Hypothalamus (tissue), 51 donors: ENCODE results near the gene PLCB3.
A peak's percentile ranks its signal among the peaks of the same experiment; 100 is the strongest.
"Not testable (repeated sequence)": the region's sequence is repeated elsewhere in the genome, so short reads cannot be mapped to it uniquely, and the experiment has no call there.

Experiments
- DNase-seq, 51 donors: peaks; one replicate each; lab custom pipeline; 2025; lab: John Stamatoyannopoulos, UW

PLCB3 gene

DNA sequence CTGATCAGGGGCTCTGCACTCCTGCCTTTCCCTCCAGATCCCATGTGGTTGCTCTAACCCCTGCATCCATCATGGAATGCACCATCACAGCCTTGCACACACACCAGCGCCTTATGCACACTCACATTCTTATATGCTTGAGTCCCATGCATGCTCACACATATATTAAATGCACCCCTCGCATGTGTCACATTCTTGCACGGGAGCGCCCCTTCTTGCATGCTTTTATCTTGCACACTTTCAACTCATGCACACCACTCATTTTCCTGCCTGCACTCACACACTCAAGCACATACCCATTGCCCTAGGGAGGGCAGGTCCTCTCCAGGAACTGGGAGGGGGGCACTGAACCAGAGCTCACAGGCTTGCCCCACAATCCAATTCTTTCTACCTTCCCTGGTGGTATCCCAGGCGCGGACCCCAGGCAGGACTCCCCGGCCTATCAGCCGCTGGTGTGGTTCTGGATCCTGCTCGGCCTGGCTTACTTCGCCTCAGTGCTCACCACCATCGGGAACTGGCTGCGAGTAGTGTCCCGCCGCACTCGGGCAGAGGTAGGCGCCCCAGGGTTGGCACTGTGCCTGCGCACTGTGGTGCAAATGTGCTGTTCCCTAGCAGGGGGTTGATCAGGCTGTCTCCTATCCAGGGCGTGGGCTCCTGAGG lies 46.5 kb downstream of the PLCB3 start:
- DNase-seq = no peak

DNA sequence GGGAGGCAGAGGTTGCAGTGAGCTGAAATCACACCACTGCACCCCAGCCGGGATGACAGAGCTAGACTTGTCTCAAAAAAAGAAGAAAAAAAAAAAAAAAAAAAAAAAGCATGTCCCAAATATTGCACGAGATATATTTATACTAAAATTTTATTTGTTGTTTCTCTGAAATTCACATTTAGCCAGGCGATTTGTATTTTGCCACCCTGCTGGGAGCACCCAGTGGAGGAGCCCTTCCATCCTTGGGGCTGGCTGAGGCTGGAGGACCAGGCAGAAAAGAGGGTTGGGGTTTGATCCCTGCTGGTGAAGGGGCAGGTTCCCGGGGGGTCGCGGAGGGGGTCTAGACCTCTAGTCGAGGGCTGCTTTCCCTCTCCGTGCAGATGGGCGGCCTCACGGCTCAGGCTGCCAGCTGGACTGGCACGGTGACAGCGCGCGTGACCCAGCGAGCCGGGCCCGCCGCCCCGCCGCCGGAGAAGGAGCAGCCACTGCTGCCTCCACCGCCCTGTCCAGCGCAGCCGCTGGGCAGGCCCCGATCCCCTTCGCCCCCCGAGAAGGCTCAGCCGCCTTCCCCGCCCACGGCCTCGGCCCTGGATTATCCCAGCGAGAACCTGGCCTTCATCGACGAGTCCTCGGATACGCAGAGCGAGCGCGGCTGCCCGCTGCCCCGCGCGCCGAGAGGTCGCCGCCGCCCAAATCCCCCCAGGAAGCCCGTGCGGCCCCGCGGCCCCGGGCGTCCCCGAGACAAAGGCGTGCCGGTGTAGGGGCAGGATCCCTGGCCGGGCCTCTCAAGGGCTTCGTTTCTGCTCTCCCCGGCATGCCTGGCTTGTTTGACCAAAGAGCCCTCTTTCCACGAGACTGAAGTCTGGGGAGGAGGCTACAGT lies 47.9 kb downstream of the PLCB3 start:
- peak in 47 of 51 donors; percentile 21 to 85 (median 59) for DNase-seq

DNA sequence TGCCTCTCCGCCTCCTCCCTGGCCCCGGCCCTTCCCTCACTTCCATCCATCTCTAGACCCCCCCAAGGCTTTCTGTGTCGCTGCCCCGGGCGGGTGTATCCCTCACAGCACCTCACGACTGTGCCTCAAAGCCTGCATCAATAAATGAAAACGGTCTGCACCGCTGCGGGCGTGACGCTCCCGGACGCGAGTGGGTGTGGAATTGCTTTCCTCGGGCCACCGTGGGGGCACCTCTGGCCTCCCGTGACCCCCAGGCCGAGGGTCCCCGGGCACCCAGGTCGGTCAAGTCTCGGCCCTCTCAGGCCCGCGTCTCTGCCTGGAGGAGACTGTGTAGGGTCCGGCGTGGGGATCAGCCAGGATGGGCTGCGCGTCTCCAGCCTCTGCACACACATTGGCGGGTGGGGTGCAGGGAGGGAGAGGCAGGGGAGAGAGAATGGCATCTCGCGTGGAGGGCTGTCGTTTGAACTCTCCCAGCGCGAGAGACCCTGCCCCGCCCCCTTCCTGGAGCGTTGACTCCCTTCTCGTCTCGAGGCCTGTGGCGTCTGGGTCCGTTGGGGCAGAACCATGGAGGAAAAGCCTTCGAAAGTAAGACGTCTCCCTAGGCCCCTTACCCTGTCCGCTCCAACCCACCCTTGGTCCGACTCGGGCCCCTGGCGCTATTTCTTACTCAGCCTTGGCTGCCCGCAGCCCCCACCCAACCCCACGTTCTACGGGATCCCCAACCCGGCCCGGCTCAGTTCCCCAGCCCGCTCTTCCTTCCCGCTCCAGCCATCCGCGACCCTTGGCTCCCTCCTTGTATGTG lies 48.7 kb downstream of the PLCB3 start, which contains the start of gene CATSPERZ:
Gene CATSPERZ, plus strand, starts transcription at position 512 of the 802 bp plus-strand sequence. Its CDS starts 53 bp downstream, at position 565.
- peak in 5 of 51 donors; percentile 20 to 60 (median 35) for DNase-seq

DNA sequence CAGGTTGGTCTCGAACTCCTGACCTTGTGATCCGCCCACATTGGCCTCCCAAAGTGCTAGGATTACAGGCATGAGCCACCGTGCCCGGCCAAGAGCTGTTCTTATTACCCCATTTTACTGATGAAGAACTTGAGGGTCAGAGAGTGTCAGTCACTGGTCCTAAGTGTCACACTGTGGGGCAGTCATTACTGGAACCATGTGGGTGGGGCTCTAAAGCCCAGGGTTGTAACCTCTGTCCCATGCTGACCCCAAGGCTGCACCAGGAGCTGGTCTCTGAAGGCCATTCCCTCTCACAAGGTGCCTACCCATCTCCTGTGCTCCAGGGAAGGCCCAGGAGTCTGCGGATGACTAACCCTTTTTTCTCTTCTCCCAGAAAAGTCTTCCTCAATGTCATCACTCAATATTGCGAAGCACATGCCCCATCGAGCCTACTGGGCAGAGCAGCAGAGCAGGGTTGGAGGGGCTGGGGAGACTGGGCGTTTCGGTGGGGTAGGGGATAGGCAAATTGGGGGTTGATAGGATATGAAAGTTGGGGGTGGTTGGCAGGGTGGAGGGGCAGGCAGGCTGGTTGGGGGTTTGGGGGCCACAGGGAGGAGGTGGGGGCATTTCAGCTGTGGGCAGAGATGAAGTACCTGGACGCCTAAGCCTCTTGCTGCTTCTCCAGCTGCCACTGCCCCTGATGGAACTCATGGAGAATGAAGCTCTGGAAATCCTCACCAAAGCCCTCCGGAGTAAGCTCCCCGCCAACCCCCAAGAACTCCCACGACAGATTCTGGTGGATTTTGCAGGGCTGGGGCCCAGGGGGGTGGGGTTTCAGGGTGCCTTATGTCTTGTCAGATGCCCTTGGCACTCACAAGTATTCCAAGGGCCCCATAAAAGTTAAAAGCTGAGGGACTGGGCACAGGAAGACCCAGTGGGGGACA lies 52.0 kb downstream of the PLCB3 start:
- no peak for DNase-seq

DNA sequence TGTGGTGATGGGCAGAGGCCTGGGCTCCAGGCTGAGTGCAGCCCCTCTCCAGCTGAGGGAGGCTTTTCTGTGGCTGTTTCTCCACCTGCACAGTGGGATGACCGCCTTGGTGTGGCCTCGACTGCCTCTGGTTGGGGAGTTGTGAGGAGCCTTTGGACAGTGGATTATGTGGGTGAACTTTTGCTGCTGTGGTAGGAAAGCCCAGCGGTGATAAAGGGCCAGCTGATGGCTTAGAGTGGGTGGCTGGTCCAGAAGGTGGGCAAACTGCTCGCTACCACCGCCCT lies 52.6 kb downstream of the PLCB3 start:
- DNase-seq = peak in 1 of 51 donors; percentile 60

DNA sequence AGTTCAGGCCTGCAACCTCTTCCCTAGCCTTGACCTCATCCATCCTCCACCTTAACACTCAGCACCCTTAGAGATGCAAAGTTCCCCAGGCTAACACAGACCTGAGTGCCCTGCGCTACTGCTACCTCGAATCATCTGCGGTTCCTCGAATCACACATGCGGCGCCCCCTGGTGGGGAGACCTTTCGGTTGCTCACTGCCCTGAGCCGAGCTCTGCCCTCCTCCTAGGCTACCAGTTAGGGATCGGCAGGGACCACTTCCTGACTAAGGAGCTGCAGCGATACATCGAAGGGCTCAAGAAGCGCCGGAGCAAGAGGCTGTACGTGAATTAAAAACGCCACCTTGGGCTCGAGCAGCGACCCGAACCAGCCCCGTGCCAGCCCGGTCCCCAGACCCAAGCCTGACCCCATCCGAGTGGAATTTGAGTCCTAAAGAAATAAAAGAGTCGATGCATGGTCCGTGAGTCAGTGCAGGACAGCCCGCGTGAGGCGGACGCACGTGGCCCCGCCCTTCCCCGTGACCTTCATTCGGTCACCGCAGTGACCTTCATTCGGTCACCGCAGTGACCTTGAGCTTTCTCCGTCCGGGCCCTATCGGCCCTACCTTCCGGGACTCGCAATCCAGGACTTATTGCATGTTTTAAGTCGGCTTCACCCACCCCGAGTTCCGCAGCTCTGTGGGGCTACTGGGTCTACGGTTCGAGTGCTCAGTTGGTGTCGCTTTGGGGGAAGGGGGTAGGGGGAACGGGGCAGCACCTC lies 53.2 kb downstream of the PLCB3 start:
- peak; percentile 28 to 96 (median 79) for DNase-seq

DNA sequence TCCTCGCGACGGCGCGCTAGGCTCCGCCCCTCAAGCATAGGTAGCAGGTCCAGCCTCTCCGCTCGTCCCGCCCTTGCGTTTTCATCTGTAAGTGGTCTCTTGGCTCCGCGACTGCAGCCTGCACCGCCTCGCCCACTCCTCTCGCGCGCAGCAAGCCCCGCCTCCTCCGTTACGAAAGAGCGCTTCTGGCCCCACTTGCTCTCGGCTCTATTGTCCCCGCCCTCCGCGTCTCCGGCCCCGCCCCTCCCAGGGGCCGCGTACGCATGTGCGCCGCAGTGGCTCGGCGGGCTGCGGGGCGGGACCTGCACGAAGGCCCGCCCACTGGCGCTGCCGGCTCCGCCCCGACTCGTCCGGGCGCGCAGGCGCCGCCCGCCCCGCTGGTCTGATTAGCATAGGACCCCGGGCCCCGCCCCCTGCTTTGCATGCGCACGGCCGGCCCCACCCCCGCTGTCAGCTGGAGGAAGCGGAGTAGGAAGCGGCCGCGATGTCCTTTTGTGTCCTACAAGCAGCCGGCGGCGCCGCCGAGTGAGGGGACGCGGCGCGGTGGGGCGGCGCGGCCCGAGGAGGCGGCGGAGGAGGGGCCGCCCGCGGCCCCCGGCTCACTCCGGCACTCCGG lies 53.9 kb downstream of the PLCB3 start, which contains the start of gene ESRRA:
Gene ESRRA, plus strand, starts transcription at position 450 of the 616 bp plus-strand sequence. CDS start 1,656 bp downstream, outside the sequence.
- DNase-seq = peak; percentile 66 to 100 (median 99)

DNA sequence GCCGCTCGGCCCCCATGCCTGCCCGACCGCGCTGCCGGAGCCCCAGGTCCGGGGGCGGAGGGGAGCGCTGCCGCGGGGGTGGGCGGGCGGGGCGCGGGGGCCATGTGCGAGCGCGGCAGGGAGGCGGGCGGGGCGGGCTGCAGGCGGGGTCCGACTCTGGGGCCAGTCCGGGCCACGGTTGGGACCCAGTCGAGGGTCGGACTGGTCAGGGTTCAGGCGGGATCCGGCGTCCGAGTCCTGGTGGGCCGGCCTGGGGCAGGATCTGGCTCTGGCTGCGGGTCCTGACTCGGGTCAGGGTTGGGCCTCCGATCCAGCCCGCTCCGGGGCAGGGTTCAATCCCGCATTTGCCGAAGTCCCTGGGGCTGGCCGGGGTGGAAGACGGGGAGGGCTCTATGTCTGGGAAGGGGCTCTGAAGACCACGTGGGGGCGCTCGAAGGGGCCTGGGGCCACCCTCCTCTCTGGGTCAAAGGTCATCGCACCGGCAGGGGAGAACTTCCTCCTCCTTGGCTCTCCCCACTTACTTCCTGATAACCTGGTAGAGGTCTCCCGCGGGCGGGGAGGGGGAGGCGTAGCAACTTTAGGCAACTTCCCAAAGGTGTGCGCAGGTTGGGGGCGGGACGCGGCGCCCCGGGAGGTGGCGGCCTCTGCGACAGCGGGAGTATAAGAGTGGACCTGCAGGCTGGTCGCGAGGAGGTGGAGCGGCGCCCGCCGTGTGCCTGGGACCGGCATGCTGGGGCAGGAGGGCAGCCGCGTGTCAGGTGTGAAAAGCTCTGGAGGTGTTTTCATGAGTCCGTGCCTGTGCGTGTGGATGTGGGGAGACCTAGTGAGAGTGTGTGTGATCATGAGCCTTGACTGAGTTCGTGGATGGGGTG lies 54.6 kb downstream of the PLCB3 start:
- DNase-seq = peak in 38 of 51 donors; percentile 24 to 73 (median 57)

DNA sequence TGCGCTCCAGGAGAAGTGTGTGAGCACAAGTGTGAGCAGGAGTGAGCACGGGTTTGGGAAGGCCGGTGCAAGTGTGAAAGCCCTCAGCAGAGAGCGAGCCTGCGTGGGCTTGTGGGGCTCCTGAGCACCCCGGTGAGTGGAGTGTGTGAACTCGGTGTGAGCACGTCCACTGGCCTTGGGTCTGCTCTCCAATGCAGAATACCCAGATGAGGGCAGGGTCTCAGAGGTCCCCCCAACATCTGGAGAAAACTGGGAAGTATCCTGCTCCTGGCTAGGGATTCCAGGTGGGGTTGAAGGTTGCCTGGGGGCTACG lies 55.2 kb downstream of the PLCB3 start:
- no peak for DNase-seq

DNA sequence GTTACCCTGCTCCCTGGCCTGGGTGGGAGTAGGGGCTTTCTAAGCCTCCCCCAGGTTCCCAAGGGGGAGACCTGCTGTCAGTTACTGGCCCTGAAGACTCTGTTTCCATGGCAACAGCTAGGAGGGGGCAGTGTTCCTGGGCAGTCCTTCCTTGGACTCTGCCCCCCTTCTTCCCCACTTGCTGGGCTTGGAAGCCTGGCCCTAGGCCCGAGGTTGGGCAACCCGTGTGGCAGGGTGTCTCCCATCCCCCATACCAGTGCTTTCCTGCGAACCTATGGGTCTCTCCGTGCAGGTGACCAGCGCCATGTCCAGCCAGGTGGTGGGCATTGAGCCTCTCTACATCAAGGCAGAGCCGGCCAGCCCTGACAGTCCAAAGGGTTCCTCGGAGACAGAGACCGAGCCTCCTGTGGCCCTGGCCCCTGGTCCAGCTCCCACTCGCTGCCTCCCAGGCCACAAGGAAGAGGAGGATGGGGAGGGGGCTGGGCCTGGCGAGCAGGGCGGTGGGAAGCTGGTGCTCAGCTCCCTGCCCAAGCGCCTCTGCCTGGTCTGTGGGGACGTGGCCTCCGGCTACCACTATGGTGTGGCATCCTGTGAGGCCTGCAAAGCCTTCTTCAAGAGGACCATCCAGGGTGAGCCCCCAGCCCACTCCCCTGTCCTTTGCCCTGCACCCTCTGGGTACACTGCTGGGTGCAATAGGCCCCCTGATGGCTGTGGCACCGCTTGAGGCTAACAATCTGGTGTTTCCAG lies 55.7 kb downstream of the PLCB3 start:
- peak in 21 of 51 donors; percentile 20 to 73 (median 35) for DNase-seq

DNA sequence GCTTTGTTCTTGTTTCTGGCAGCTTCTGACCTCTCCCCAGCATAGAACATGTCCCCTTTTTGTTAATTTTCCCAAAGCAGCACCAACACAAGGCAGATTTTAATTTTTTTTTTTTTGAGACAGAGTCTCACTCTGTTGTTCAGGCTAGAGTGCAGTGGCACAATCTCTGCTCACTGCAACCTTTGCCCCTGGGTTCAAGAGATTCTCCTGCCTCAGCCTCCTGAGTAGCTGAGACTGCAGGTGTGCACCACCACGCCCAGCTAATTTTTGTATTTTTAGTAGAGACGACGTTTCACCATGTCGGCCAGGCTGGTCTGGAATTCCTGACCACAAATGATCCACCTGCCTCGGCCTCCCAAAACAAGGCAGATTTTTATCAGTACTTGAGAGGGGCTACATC lies 56.5 kb downstream of the PLCB3 start:
- DNase-seq = not testable (repeated sequence)

DNA sequence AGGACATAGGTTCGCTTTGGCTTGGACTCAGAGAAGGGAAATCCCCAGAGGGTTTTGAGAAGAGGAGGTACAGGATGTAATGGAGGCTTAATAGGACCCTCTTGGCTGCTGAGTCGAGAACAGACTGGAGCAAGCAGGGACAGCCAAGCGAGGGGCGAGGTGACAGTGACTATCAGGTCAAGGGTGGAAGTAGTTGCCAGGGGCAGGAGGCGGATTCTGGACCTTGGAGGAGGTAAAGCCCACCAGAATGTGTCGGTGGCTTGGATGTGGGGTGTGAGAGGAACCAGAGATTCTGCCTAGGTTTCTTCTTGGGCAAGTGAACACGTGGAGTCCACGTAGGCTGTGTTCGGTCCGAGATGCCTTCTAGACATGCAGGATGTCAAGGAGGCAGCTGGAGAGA lies 61.6 kb downstream of the PLCB3 start:
- no peak for DNase-seq

DNA sequence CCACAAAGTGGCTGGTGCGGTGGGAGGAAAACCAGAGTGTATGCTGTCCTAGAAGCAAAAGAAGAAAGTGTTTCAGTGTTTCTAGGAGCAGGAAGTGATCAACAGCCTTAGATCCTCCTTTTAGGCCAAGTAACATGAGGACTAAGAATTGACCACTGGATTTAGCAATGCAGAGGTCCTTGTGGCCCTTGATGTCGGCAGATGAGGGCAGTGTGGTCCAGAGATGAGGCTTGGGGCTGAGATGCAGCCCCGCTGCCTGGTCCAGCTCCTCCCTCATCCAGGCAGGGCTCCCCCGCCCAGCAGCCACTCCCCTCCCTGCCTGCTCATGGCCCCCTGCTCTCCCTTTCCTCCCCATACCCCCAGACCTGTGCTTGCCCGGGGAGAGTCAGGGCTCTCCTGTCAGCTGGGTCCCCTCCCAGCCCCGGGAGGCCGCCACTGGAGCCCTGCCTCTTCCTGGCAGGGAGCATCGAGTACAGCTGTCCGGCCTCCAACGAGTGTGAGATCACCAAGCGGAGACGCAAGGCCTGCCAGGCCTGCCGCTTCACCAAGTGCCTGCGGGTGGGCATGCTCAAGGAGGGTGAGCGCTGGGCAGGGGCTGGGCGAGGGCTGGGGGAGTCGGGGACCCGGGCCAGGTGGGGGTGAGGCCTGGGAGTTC lies 62.3 kb downstream of the PLCB3 start:
- DNase-seq = peak in 14 of 51 donors; percentile 18 to 61 (median 32)

DNA sequence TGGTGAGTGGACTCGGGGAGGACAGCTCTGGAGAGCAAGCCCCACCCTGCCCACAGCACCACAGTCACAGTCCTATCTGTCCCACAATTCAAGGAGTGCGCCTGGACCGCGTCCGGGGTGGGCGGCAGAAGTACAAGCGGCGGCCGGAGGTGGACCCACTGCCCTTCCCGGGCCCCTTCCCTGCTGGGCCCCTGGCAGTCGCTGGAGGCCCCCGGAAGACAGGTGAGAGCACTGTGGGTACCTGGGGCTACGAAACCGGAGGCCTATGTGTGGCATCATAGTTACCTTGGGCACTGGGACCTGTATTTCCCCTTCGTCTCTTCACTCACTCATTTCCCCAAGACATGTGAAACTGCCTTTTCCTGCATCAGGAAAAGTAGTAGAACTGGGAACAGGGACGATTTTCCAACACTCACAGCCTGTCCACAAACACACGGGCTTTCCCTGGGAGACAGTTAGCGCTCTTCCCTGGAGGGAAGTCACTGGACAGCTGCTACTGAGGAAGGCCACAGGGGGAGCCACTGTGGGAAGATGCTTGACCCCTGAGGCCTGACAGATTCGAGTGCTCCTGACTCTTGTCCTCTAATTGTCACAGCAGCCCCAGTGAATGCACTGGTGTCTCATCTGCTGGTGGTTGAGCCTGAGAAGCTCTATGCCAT lies 62.9 kb downstream of the PLCB3 start:
- no peak for DNase-seq

DNA sequence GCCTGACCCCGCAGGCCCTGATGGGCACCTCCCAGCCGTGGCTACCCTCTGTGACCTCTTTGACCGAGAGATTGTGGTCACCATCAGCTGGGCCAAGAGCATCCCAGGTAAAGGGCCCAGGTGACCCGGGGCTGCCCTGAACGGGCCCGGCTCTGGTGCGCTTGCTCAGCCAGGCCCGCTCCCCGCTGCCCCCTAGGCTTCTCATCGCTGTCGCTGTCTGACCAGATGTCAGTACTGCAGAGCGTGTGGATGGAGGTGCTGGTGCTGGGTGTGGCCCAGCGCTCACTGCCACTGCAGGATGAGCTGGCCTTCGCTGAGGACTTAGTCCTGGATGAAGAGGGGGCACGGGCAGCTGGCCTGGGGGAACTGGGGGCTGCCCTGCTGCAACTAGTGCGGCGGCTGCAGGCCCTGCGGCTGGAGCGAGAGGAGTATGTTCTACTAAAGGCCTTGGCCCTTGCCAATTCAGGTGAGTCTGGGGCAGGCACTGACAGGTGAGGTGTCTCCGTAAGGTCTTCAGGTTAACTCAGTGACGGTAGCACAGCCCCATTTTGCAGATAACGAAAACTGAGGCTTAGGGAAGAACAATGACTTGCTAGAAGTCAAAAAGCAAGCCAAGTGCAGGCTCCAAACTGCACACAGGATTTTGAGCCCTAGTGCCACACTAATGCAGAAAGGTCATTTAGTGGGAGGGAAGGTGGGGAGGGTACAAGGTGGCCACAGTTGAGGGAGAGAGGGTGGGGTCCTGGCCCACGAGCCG lies 63.7 kb downstream of the PLCB3 start:
- DNase-seq = no peak
